DOHH2 (cell line): ENCODE results near the gene LHX3.

Source experiments
- EZH2phosphoT487 ChIP-seq: fragments of 200-600 bp; sonication (generic); IDR thresholded peaks from 2 replicates; pipeline ENCODE4 v1.6.1; 2017; ENCODE audit warnings: borderline replicate concordance, mild to moderate bottlenecking, antibody characterized with exemption, low read length, moderate library complexity, mixed read lengths
- TF ChIP-seq, protein P1 (sequence below): fragments of 200-600 bp; sonication (generic); IDR thresholded peaks from one replicate; pipeline ENCODE4 v1.5.1; 2014; ENCODE audit warnings: antibody characterized with exemption, mild to moderate bottlenecking, low read depth, low read length; ENCODE audit not compliant: poor library complexity, severe bottlenecking

DNA sequence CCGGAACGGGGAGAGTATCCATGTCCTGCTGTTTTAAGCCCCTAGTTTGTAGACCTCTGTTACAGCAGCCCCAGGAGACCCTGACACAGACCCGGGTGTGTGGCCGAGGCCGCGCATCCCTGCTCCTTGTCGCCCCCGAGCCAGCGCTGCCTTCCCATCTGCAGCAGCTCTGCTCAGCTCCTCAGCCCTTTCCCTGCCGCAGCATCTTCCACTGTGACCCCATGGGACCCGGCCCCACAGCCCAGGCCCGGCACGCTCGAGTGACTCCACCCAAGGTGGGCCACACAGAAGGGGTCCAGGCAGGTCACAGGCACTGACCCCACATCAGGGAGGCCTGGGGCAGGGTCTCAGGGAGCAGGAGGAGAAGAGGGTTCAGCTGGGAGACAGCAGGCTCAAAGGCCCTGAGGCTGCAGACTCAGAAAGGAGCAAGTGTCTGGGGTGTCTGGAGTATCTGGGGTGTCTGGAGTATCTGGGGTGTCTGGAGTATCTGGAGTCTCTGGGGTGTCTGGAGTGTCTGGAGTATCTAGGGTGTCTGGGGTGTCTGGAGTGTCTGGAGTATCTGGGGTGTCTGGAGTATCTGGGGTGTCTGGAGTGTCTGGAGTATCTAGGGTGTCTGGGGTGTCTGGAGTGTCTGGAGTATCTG is 31.2 kb downstream of the LHX3 start:
- TF ChIP-seq, protein P1, sequence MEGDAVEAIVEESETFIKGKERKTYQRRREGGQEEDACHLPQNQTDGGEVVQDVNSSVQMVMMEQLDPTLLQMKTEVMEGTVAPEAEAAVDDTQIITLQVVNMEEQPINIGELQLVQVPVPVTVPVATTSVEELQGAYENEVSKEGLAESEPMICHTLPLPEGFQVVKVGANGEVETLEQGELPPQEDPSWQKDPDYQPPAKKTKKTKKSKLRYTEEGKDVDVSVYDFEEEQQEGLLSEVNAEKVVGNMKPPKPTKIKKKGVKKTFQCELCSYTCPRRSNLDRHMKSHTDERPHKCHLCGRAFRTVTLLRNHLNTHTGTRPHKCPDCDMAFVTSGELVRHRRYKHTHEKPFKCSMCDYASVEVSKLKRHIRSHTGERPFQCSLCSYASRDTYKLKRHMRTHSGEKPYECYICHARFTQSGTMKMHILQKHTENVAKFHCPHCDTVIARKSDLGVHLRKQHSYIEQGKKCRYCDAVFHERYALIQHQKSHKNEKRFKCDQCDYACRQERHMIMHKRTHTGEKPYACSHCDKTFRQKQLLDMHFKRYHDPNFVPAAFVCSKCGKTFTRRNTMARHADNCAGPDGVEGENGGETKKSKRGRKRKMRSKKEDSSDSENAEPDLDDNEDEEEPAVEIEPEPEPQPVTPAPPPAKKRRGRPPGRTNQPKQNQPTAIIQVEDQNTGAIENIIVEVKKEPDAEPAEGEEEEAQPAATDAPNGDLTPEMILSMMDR, result no peak
- TF ChIP-seq EZH2phosphoT487, result no peak
